Measurements from ENCODE around the gene BRD1. TPM values are rescaled to one million over a fixed set of nuclear protein-coding genes. Genes with fewer than 3 reads are reported as not detected.

Gene BRD1
- total and polyA plus RNA-seq, 5 donors from 2014 or later, result 2.0 to 133 (median 2.3) TPM

- peaks cover 35 to 38% of the 10 kb centered on the region in 2 experiments for H3K9me3 ChIP-seq (ENCODE audit: control insufficient read depth in 2 of 2, low read length in 2 of 2)
- H3K4me3 ChIP-seq (ENCODE audit: low read depth, low read length), result no peak overlapping the region
- peaks cover 27% of the 10 kb centered on the region for H3K27me3 Mint-ChIP-seq
- no peaks in the 10 kb centered on the region for H3K4me1 ChIP-seq (ENCODE audit: control insufficient read depth, insufficient read depth, low read length, poor library complexity, severe bottlenecking)
- H3K36me3 Mint-ChIP-seq, result no peaks in the 10 kb centered on the region
- H3K27ac Mint-ChIP-seq, result no peak overlapping the region
- no peaks in the 10 kb centered on the region for H3K36me3 ChIP-seq (ENCODE audit: control insufficient read depth, insufficient read depth, low read length)
- H3K27me3 ChIP-seq (ENCODE audit: control insufficient read depth, insufficient read depth, low read length), result peaks cover 2% of the 10 kb centered on the region
- no peaks in the 10 kb centered on the region for H3K4me1 Mint-ChIP-seq
- H3K4me3 Mint-ChIP-seq, result no peak overlapping the region
- no peak for DNase-seq
- H3K9me3 Mint-ChIP-seq, result peaks cover 11 to 42% (median 24%) of the 10 kb centered on the region in 7 donors
- no peak overlapping the region for H3K27ac ChIP-seq (ENCODE audit: insufficient read depth, low read length, poor library complexity, severe bottlenecking)
- ATAC-seq (ENCODE audit: low read depth in 2 of 2), result no peak
These were observed 80.5 kb downstream of the BRD1 start for GRCh38 chr22:49747130-49747529.

DNA sequence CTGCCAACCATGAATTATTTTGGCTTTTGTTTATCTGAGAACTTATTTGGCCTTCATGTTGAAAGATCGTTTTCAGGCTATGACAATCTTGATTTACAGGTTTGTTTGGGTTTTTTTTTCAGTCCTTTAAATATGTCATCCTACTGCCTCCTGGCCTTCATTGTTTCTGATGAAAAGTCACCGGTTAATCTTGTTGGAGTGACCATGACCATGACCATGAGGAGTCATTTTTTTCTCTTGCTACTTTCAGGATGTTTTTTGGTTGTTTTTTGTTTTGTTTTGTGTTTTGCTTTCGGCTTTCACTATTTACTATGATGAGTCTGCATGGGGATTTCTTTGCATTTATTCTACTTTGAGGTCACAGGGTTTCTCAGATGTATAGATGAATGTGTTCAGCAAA is 81.6 kb downstream of the BRD1 start:
- ATAC-seq (ENCODE audit: low read depth in 2 of 2) (no peak), DNase-seq (no peak)
- Mint-ChIP-seq H3K27ac (no peak overlapping the region), H3K4me1 (no peaks in the 10 kb centered on the region), H3K36me3 (no peaks in the 10 kb centered on the region), H3K27me3 (peaks cover 29% of the 10 kb centered on the region), H3K4me3 (no peak overlapping the region), H3K9me3 (peaks cover 11 to 42% (median 24%) of the 10 kb centered on the region in 7 donors)
- H3K27me3 ChIP-seq (ENCODE audit: control insufficient read depth, insufficient read depth, low read length), result peaks cover 2% of the 10 kb centered on the region
- H3K4me3 ChIP-seq (ENCODE audit: low read depth, low read length), result no peak overlapping the region
- peaks cover 35 to 38% of the 10 kb centered on the region in 2 experiments for H3K9me3 ChIP-seq (ENCODE audit: control insufficient read depth in 2 of 2, low read length in 2 of 2)
- no peaks in the 10 kb centered on the region for H3K4me1 ChIP-seq (ENCODE audit: control insufficient read depth, insufficient read depth, low read length, poor library complexity, severe bottlenecking)
- no peak overlapping the region for H3K27ac ChIP-seq (ENCODE audit: insufficient read depth, low read length, poor library complexity, severe bottlenecking)
- H3K36me3 ChIP-seq (ENCODE audit: control insufficient read depth, insufficient read depth, low read length), result no peaks in the 10 kb centered on the region

- Histone ChIP-seq H3K36me3 (ENCODE audit: control insufficient read depth, insufficient read depth, low read length) (no peaks in the 10 kb centered on the region), H3K27me3 (ENCODE audit: control insufficient read depth, insufficient read depth, low read length) (peaks cover 2% of the 10 kb centered on the region), H3K4me1 (ENCODE audit: control insufficient read depth, insufficient read depth, low read length, poor library complexity, severe bottlenecking) (no peaks in the 10 kb centered on the region), H3K9me3 (ENCODE audit: control insufficient read depth in 2 of 2, low read length in 2 of 2) (peaks cover 6 to 7% of the 10 kb centered on the region in 2 experiments), H3K27ac (ENCODE audit: insufficient read depth, low read length, poor library complexity, severe bottlenecking) (no peak overlapping the region), H3K4me3 (ENCODE audit: low read depth, low read length) (no peak overlapping the region)
- peaks cover 34% of the 10 kb centered on the region for H3K27me3 Mint-ChIP-seq
- no peaks in the 10 kb centered on the region for H3K4me1 Mint-ChIP-seq
- no peak overlapping the region for H3K4me3 Mint-ChIP-seq
- H3K9me3 Mint-ChIP-seq, result peaks cover 2 to 20% (median 7%) of the 10 kb centered on the region in 7 donors
- H3K36me3 Mint-ChIP-seq, result no peaks in the 10 kb centered on the region
- H3K27ac Mint-ChIP-seq, result no peak overlapping the region
- no peak for ATAC-seq (ENCODE audit: low read depth in 2 of 2)
- no peak for DNase-seq
These were observed 87.4 kb downstream of the BRD1 start for GRCh38 chr22:49740242-49740641.

DNA sequence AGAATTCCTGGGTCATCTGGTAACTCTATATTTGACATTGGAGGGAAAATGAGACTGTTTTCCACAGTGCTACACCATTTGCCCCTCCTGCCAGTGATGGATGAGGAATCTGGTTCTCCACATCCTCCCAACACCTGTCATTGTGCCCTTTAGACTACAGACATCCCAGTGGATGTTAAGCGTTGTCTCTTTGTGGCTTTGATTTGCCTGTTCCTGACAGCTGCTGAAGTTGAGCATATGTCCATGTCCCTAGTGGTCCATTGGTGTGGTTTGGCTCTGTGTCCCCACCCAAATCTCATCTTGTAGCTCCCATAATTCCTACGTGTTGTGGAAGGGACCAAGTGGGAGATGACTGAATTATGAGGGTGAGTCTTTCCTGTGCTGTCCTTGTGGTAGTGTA is 88.5 kb downstream of the BRD1 start:
- peaks cover 0 to 5% (median 0%) of the 10 kb centered on the region in 4 donors for H3K4me1 Mint-ChIP-seq
- no peaks in the 10 kb centered on the region for H3K9me3 ChIP-seq (ENCODE audit: control insufficient read depth in 2 of 2, low read length in 2 of 2)
- ATAC-seq (ENCODE audit: low read depth in 2 of 2) (no peak), DNase-seq (no peak)
- peaks cover 2 to 11% (median 7%) of the 10 kb centered on the region in 7 donors for H3K9me3 Mint-ChIP-seq
- H3K27me3 Mint-ChIP-seq, result peaks cover 32% of the 10 kb centered on the region
- H3K27ac Mint-ChIP-seq, result no peak overlapping the region
- no peaks in the 10 kb centered on the region for H3K4me1 ChIP-seq (ENCODE audit: control insufficient read depth, insufficient read depth, low read length, poor library complexity, severe bottlenecking)
- H3K27me3 ChIP-seq (ENCODE audit: control insufficient read depth, insufficient read depth, low read length), result peaks cover 2% of the 10 kb centered on the region
- H3K4me3 ChIP-seq (ENCODE audit: low read depth, low read length), result no peak overlapping the region
- H3K27ac ChIP-seq (ENCODE audit: insufficient read depth, low read length, poor library complexity, severe bottlenecking), result no peak overlapping the region
- H3K4me3 Mint-ChIP-seq, result no peak overlapping the region
- no peaks in the 10 kb centered on the region for H3K36me3 Mint-ChIP-seq
- no peaks in the 10 kb centered on the region for H3K36me3 ChIP-seq (ENCODE audit: control insufficient read depth, insufficient read depth, low read length)

DNA sequence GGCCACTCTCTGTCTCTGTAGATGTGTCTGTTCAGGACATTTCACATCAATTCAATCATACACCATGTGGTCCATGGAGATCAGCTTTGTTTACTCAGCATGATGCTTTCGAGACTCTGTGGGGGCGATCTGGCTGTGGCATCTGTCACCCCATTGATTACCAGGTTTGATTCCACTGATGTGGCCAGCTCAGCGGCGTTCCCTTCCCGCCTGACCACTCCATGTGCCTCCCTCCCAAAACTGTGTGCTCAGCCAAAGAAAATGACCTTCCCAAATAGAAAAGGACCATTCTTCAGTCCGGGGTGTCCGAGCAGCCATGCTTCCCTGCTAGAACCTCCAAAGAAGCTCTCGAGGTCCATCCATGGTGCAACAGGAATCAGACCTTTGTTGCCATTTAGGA is 89.1 kb downstream of the BRD1 start:
- H3K9me3 Mint-ChIP-seq, result peaks cover 0 to 7% (median 3%) of the 10 kb centered on the region in 7 donors
- no peak for ATAC-seq (ENCODE audit: low read depth in 2 of 2)
- Histone ChIP-seq H3K4me1 (ENCODE audit: control insufficient read depth, insufficient read depth, low read length, poor library complexity, severe bottlenecking) (peaks cover 3% of the 10 kb centered on the region), H3K9me3 (ENCODE audit: control insufficient read depth in 2 of 2, low read length in 2 of 2) (no peaks in the 10 kb centered on the region), H3K27me3 (ENCODE audit: control insufficient read depth, insufficient read depth, low read length) (peaks cover 2% of the 10 kb centered on the region), H3K4me3 (ENCODE audit: low read depth, low read length) (no peak overlapping the region), H3K27ac (ENCODE audit: insufficient read depth, low read length, poor library complexity, severe bottlenecking) (no peak overlapping the region), H3K36me3 (ENCODE audit: control insufficient read depth, insufficient read depth, low read length) (no peaks in the 10 kb centered on the region)
- no peaks in the 10 kb centered on the region for H3K36me3 Mint-ChIP-seq
- no peak overlapping the region for H3K4me3 Mint-ChIP-seq
- peaks cover 27% of the 10 kb centered on the region for H3K27me3 Mint-ChIP-seq
- H3K4me1 Mint-ChIP-seq, result peaks cover 0 to 10% (median under 1%) of the 10 kb centered on the region in 4 donors
- H3K27ac Mint-ChIP-seq, result peak overlapping the region in 1 of 3 donors; percentile 50
- DNase-seq, result no peak

GRCh38 chr22:49738006-49738405 is 89.7 kb downstream of the BRD1 start:
- H3K9me3 Mint-ChIP-seq, result peaks cover 0 to 7% (median 2%) of the 10 kb centered on the region in 7 donors

GRCh38 chr22:49737101-49737551 is 90.5 kb downstream of the BRD1 start:
- Mint-ChIP-seq H3K4me1 (peaks cover 0 to 13% (median under 1%) of the 10 kb centered on the region in 4 donors), H3K36me3 (no peaks in the 10 kb centered on the region), H3K4me3 (no peak overlapping the region), H3K9me3 (peaks cover 0 to 7% (median 2%) of the 10 kb centered on the region in 7 donors), H3K27me3 (peaks cover 36% of the 10 kb centered on the region), H3K27ac (no peak overlapping the region)
- no peaks in the 10 kb centered on the region for H3K36me3 ChIP-seq (ENCODE audit: control insufficient read depth, insufficient read depth, low read length)
- H3K27ac ChIP-seq (ENCODE audit: insufficient read depth, low read length, poor library complexity, severe bottlenecking), result no peak overlapping the region
- no peak for DNase-seq
- no peak overlapping the region for H3K4me3 ChIP-seq (ENCODE audit: low read depth, low read length)
- H3K4me1 ChIP-seq (ENCODE audit: control insufficient read depth, insufficient read depth, low read length, poor library complexity, severe bottlenecking), result peaks cover 3% of the 10 kb centered on the region
- H3K9me3 ChIP-seq (ENCODE audit: control insufficient read depth in 2 of 2, low read length in 2 of 2), result no peaks in the 10 kb centered on the region
- no peaks in the 10 kb centered on the region for H3K27me3 ChIP-seq (ENCODE audit: control insufficient read depth, insufficient read depth, low read length)
- ATAC-seq (ENCODE audit: low read depth in 2 of 2), result no peak

More at GRCh38 chr22:49738006-49738405, 89.7 kb downstream of the BRD1 start:
- Histone ChIP-seq H3K9me3 (ENCODE audit: control insufficient read depth in 2 of 2, low read length in 2 of 2) (no peaks in the 10 kb centered on the region), H3K4me1 (ENCODE audit: control insufficient read depth, insufficient read depth, low read length, poor library complexity, severe bottlenecking) (peaks cover 3% of the 10 kb centered on the region), H3K27me3 (ENCODE audit: control insufficient read depth, insufficient read depth, low read length) (peaks cover 2% of the 10 kb centered on the region), H3K4me3 (ENCODE audit: low read depth, low read length) (no peak overlapping the region), H3K27ac (ENCODE audit: insufficient read depth, low read length, poor library complexity, severe bottlenecking) (no peak overlapping the region), H3K36me3 (ENCODE audit: control insufficient read depth, insufficient read depth, low read length) (no peaks in the 10 kb centered on the region)
- peaks cover 28% of the 10 kb centered on the region for H3K27me3 Mint-ChIP-seq
- no peaks in the 10 kb centered on the region for H3K36me3 Mint-ChIP-seq
- no peak overlapping the region for H3K4me3 Mint-ChIP-seq
- H3K27ac Mint-ChIP-seq, result no peak overlapping the region
- DNase-seq (no peak), ATAC-seq (ENCODE audit: low read depth in 2 of 2) (no peak)
- H3K4me1 Mint-ChIP-seq, result peaks cover 0 to 13% (median under 1%) of the 10 kb centered on the region in 4 donors

- Mint-ChIP-seq H3K9me3 (peaks cover 0 to 7% (median 2%) of the 10 kb centered on the region in 7 donors), H3K36me3 (no peaks in the 10 kb centered on the region), H3K27me3 (peaks cover 41% of the 10 kb centered on the region), H3K27ac (no peak overlapping the region), H3K4me1 (peaks cover 0 to 13% (median under 1%) of the 10 kb centered on the region in 4 donors), H3K4me3 (no peak overlapping the region)
- Histone ChIP-seq H3K4me1 (ENCODE audit: control insufficient read depth, insufficient read depth, low read length, poor library complexity, severe bottlenecking) (peaks cover 3% of the 10 kb centered on the region), H3K27ac (ENCODE audit: insufficient read depth, low read length, poor library complexity, severe bottlenecking) (no peak overlapping the region), H3K4me3 (ENCODE audit: low read depth, low read length) (no peak overlapping the region), H3K9me3 (ENCODE audit: control insufficient read depth in 2 of 2, low read length in 2 of 2) (no peaks in the 10 kb centered on the region), H3K27me3 (ENCODE audit: control insufficient read depth, insufficient read depth, low read length) (no peaks in the 10 kb centered on the region), H3K36me3 (ENCODE audit: control insufficient read depth, insufficient read depth, low read length) (no peaks in the 10 kb centered on the region)
- ATAC-seq (ENCODE audit: low read depth in 2 of 2), result no peak
- DNase-seq, result no peak
These were observed 91.1 kb downstream of the BRD1 start for GRCh38 chr22:49736538-49736937.

Data from CD4-positive, CD25-positive, alpha-beta regulatory T cell (primary cell).